ENCODE results near the gene RIMS1. TPM values are rescaled to one million over a fixed set of nuclear protein-coding genes. Genes with fewer than 3 reads are reported as not detected.
A peak's percentile ranks its signal among the peaks of the same experiment; 100 is the strongest.
"Not testable (repeated sequence)": the region's sequence is repeated elsewhere in the genome, so short reads cannot be mapped to it uniquely, and the experiment has no call there.

RIMS1 gene
- total RNA-seq, 1 donor from 2014 or later: 466 TPM

- no peak for FAIRE-seq
- no peak for DNase-seq (ENCODE audit: low spot score in 2 of 2)
These were observed 93.6 kb downstream of the RIMS1 start for GRCh38 chr6:71979911-71980310.

GRCh38 chr6:71982389-71982788, 96.0 kb downstream of the RIMS1 start:
- DNase-seq (ENCODE audit: low spot score in 2 of 2): no peak
- FAIRE-seq: no peak

- DNase-seq (ENCODE audit: low spot score in 2 of 2): no peak
- no peak for FAIRE-seq
These were observed 96.8 kb downstream of the RIMS1 start for GRCh38 chr6:71983131-71983530.

GRCh38 chr6:71994705-71995271, 108.4 kb downstream of the RIMS1 start:
- DNase-seq (ENCODE audit: low spot score in 2 of 2): no peak
- no peak for FAIRE-seq

- FAIRE-seq (no peak), DNase-seq (ENCODE audit: low spot score in 2 of 2) (no peak)
These were observed 111.0 kb downstream of the RIMS1 start for GRCh38 chr6:71997341-71997740.

GRCh38 chr6:72002415-72002814, 116.1 kb downstream of the RIMS1 start:
- no peak for DNase-seq (ENCODE audit: low spot score in 2 of 2)
- no peak for FAIRE-seq

GRCh38 chr6:72006591-72006990, 120.2 kb downstream of the RIMS1 start:
- FAIRE-seq; DNase-seq (ENCODE audit: low spot score in 2 of 2): not testable (repeated sequence)

- FAIRE-seq (no peak), DNase-seq (ENCODE audit: low spot score in 2 of 2) (no peak)
These were observed 136.5 kb downstream of the RIMS1 start for GRCh38 chr6:72022830-72023229.

DNA sequence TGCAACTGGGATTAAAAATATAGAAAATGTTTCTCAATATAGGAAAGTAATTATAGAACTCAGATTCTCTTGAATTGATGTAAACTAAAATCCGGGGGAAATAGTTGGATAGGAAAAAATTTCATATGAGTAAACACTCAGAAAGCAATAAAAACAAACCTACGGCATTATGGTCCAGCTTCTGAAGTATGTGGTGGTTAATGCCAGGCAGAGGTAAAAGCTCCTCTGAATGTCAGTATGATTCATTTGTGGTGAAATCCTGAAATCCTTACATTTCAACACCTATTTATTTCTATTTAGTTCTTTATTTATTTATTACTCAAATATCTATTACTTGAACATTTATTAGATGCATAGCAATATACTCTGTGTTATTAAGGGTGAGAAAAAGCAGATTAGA, 145.1 kb downstream of the RIMS1 start:
- no peak for DNase-seq (ENCODE audit: low spot score in 2 of 2)
- FAIRE-seq: no peak

- DNase-seq (ENCODE audit: low spot score in 2 of 2) (no peak), FAIRE-seq (no peak)
These were observed 145.7 kb downstream of the RIMS1 start for GRCh38 chr6:72032086-72032485.

- FAIRE-seq: no peak
- DNase-seq (ENCODE audit: low spot score in 2 of 2): no peak
These were observed 149.1 kb downstream of the RIMS1 start for GRCh38 chr6:72035486-72035885.

DNA sequence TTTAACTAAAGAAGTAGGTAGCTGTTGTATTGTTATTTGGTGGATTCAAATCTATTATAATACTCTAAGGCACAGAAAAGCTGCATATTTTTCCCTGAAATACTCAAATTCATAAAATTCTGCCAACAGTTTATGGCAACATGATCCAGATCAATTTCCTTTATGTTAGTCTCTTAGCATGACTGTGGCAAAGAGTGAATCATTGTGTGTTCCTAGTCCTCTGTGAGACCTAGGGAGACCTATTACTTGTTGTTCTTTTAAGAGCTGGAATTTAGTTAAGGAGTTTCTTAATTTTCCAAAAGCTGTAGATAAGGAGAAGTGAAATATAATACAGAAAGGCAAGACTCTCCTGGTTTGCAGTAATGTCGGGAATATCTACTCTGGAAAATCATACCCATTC, 149.6 kb downstream of the RIMS1 start:
- FAIRE-seq (no peak), DNase-seq (ENCODE audit: low spot score in 2 of 2) (no peak)

GRCh38 chr6:72037006-72037405, 150.7 kb downstream of the RIMS1 start:
- DNase-seq (ENCODE audit: low spot score in 2 of 2) (no peak), FAIRE-seq (no peak)

DNA sequence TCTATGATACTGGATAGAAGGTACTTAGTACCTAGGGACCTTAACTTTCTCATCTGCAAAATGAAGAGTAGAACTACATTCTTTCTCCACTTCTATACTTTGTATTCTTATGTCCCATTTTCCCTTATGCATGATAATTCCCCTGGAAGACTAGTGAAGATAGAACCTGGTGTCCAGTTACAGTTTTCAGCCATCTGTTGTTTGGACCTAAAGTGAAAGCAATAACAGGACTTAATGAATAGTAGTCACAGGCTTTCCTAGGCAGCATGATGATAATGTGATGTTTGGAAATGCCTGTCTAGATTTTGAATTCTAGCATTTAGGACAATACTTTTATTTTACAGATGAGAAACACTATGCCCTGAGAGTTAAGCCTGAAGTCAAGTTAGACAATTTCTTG, 153.8 kb downstream of the RIMS1 start:
- no peak for FAIRE-seq
- no peak for DNase-seq (ENCODE audit: low spot score in 2 of 2)

- FAIRE-seq: peak; percentile 62
- no peak for DNase-seq (ENCODE audit: low spot score in 2 of 2)
These were observed 155.7 kb downstream of the RIMS1 start for GRCh38 chr6:72042088-72042487.

- DNase-seq (ENCODE audit: low spot score in 2 of 2): no peak
- FAIRE-seq: no peak
These were observed 161.7 kb downstream of the RIMS1 start for GRCh38 chr6:72048080-72048479.

DNA sequence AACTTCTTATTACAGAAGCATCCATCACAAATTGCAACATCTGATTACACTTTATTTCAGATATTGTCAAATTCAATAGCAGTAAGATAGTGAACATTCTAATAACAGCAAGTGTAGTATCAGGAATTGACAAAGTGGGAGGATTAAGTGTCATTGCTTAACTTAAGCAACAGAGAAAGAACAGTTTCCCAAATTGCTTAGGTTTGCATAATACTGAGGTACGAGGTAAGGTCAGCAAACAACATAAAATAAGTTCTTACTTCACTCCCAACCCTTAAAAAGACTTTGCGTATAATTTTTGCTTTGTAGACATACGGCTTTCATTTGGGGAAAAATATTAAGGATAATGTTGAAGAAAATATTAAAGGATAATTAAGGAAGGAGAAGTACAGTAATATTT, 163.0 kb downstream of the RIMS1 start:
- DNase-seq (ENCODE audit: low spot score in 2 of 2) (no peak), FAIRE-seq (no peak)

DNA sequence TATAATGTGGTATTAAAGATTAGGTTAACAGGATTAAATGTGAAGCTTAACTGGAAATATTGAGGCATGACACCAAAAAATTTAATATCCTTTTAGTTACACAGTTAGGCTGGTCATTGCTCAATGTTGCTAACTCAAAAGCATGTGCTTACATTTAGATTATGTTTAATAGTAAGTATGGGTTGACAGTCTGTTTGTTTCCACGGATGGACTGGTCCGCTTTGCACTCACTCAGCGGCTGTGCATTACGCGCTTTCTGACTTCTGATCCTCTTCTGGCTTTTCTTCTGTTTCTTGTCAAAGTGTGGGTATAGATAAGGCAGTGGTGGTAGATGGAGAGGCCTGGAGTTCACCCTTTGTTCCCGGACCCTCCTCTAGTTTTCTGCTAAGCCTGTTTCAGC, 174.9 kb downstream of the RIMS1 start:
- DNase-seq (ENCODE audit: low spot score in 2 of 2) (no peak), FAIRE-seq (no peak)

- DNase-seq (ENCODE audit: low spot score in 2 of 2): no peak
- FAIRE-seq: no peak
These were observed 178.1 kb downstream of the RIMS1 start for GRCh38 chr6:72064399-72064975.

- DNase-seq (ENCODE audit: low spot score in 2 of 2) (no peak), FAIRE-seq (no peak)
These were observed 191.7 kb downstream of the RIMS1 start for GRCh38 chr6:72078096-72078495.

GRCh38 chr6:72080260-72080941, 194.1 kb downstream of the RIMS1 start:
- DNase-seq (ENCODE audit: low spot score in 2 of 2) (no peak), FAIRE-seq (no peak)

- FAIRE-seq (no peak), DNase-seq (ENCODE audit: low spot score in 2 of 2) (no peak)
These were observed 195.5 kb downstream of the RIMS1 start for GRCh38 chr6:72081871-72082270.
